HepG2 (cell line): ENCODE results near the gene MSMB. TPM values are rescaled to one million over a fixed set of nuclear protein-coding genes. Genes with fewer than 3 reads are reported as not detected.

Experiments
- CENPT ChIP-seq: sonication (generic); formaldehyde crosslinking; IDR thresholded peaks from 2 replicates; pipeline ENCODE4 v1.8.0; 2022; ENCODE audit warnings: low read depth, mild to moderate bottlenecking, moderate library complexity, missing genetic modification reagents
- DRAP1 ChIP-seq: IDR thresholded peaks from 2 replicates; pipeline ENCODE4 v1.6.1; 2016; ENCODE audit warnings: missing genetic modification reagents, missing compliant biosample characterization
- GMEB2 ChIP-seq: IDR thresholded peaks from 2 replicates; pipeline ENCODE4 v1.6.1; 2016; ENCODE audit warnings: missing biosample characterization, missing genetic modification reagents, low read depth
- IKZF5 ChIP-seq: IDR thresholded peaks from 2 replicates; pipeline ENCODE4 v1.6.1; 2018; ENCODE audit warnings: missing genetic modification reagents, mild to moderate bottlenecking, missing compliant biosample characterization
- MAZ ChIP-seq, 2 experiments: sonication (generic) in 1 of 2; formaldehyde crosslinking in 1 of 2; IDR thresholded peaks; 2 replicates each; pipeline versions ENCODE4 v1.5.0 to v1.6.1; 2012 to 2020; ENCODE audit warnings: low read depth in 2 of 2, mild to moderate bottlenecking in 2 of 2, borderline replicate concordance in 1 of 2, improper control_type of control experiment in 1 of 2, low read length in 1 of 2, missing genetic modification reagents in 1 of 2, moderate library complexity in 1 of 2
- MBNL3 ChIP-seq: fragments of 250-450 bp; sonication (Bioruptor Pico); conservative IDR thresholded peaks from 2 replicates; pipeline ENCODE4 v1.8.0; 2022; ENCODE audit warnings: mild to moderate bottlenecking, inconsistent platforms
- NKX3-1 ChIP-seq: sonication (generic); formaldehyde crosslinking; IDR thresholded peaks from 2 replicates; pipeline ENCODE4 v1.5.0; 2020; ENCODE audit warnings: missing genetic modification reagents
- RFXAP ChIP-seq: sonication (generic); formaldehyde crosslinking; IDR thresholded peaks from 2 replicates; pipeline ENCODE4 v1.4.0; 2020; ENCODE audit warnings: missing genetic modification reagents, borderline replicate concordance
- SPEN ChIP-seq: sonication (generic); formaldehyde crosslinking; IDR thresholded peaks from 2 replicates; pipeline ENCODE4 v1.5.1; 2020; ENCODE audit warnings: low read depth, mild to moderate bottlenecking, missing genetic modification reagents
- TERF1 ChIP-seq: sonication (generic); formaldehyde crosslinking; IDR thresholded peaks from 2 replicates; pipeline ENCODE4 v1.8.0; 2022; ENCODE audit warnings: mild to moderate bottlenecking, missing genetic modification reagents, moderate library complexity
- ZFP36 ChIP-seq: fragments of 150-350 bp; IDR thresholded peaks from 2 replicates; pipeline ENCODE4 v1.6.1; 2018; ENCODE audit warnings: borderline replicate concordance, low read length, low read depth; ENCODE audit not compliant: partially characterized antibody
- ZNF382 ChIP-seq: sonication (generic); formaldehyde crosslinking; IDR thresholded peaks from 2 replicates; pipeline ENCODE4 v1.5.0; 2020; ENCODE audit warnings: missing genetic modification reagents, mild to moderate bottlenecking, borderline replicate concordance
- ZNF556 ChIP-seq: sonication (generic); formaldehyde crosslinking; IDR thresholded peaks from 2 replicates; pipeline ENCODE4 v1.4.0; 2020; ENCODE audit warnings: mild to moderate bottlenecking, missing genetic modification reagents, borderline replicate concordance
- ZNF772 ChIP-seq: sonication (generic); formaldehyde crosslinking; IDR thresholded peaks from 2 replicates; pipeline ENCODE4 v1.5.0; 2020; ENCODE audit warnings: mild to moderate bottlenecking, missing genetic modification reagents
- ZNF850 ChIP-seq: sonication (generic); formaldehyde crosslinking; conservative IDR thresholded peaks from 2 replicates; pipeline ENCODE4 v1.9.0; 2021; ENCODE audit warnings: mild to moderate bottlenecking, missing genetic modification reagents
- polyA plus RNA-seq, 8 experiments: library from polyadenylated mRNA; depleted of rRNA in 3 of 8; stranded (reverse) in 7 of 8; unstranded in 1 of 8; fragments of >200 nt; fragmentation: Illumina TruSeq in 4 of 8; extraction: Trizol in 4 of 8; gene quantifications; 2 replicates each; pipeline versions ENCODE4 v1.2.1 to v1.2.3, GENCODE V29; 2011 to 2016; ENCODE audit warnings: low read depth in 4 of 8, missing spikeins in 1 of 8, mixed read lengths in 1 of 8; ENCODE audit not compliant: insufficient read depth in 1 of 8
- total RNA-seq, 5 experiments: library from RNA; depleted of rRNA; stranded (reverse); fragments of >200 nt; fragmentation: Illumina TruSeq; extraction: Trizol; gene quantifications; 2 replicates each; pipeline ENCODE4 v1.2.3, GENCODE V29; 2016; ENCODE audit warnings: low read depth in 1 of 5
- TF ChIP-seq, protein P1 (sequence below): sonication (generic); formaldehyde crosslinking; IDR thresholded peaks from 2 replicates; pipeline ENCODE4 v1.5.0; 2020; ENCODE audit warnings: missing genetic modification reagents, mild to moderate bottlenecking, borderline replicate concordance
- TF ChIP-seq, protein P2 (sequence below): sonication (generic); formaldehyde crosslinking; IDR thresholded peaks from 2 replicates; pipeline ENCODE4 v1.4.0; 2020; ENCODE audit warnings: mild to moderate bottlenecking, missing genetic modification reagents, borderline replicate concordance

The MSMB gene
- total and polyA plus RNA-seq, 2 of the 13 experiments (the other 11 are each of a cell fraction or from before 2014, with no cell fraction given), result 0.84 TPM; not detected in 1

GRCh38 chr10:46035923-46036849 lies 9.9 kb downstream of the MSMB start (continued):
- TF ChIP-seq ZFP36 (no peak), ZNF772 (CRISPR knock-in tag) (peak; percentile 70), SPEN (peak; percentile 74), TERF1 (CRISPR knock-in tag) (no peak), MAZ (IDR thresholded peaks at IDR 0.05; ENCODE audit: borderline replicate concordance, low read depth, low read length) (no peak), MAZ (CRISPR knock-in tag; IDR thresholded peaks at IDR 0.05; ENCODE audit: low read depth) (peak; percentile 47; the same call in 1 of the 2 replicates), ZNF850 (CRISPR knock-in tag) (no peak), DRAP1 (CRISPR knock-in tag) (peak; percentile 22; the same call in 1 of the 2 replicates), GMEB2 (CRISPR knock-in tag) (no peak), RFXAP (CRISPR knock-in tag) (peak; percentile 68; the same call in 1 of the 2 replicates), IKZF5 (CRISPR knock-in tag) (0 out of 2 replicates have a peak, but pooled peaks have one; percentile 51), ZNF382 (CRISPR knock-in tag) (no peak), MBNL3 (CRISPR knock-in tag) (no peak), CENPT (CRISPR knock-in tag) (no peak), NKX3-1 (no peak), ZNF556 (CRISPR knock-in tag) (peak; percentile 25; the same call in 1 of the 2 replicates)
- TF ChIP-seq, protein P1, sequence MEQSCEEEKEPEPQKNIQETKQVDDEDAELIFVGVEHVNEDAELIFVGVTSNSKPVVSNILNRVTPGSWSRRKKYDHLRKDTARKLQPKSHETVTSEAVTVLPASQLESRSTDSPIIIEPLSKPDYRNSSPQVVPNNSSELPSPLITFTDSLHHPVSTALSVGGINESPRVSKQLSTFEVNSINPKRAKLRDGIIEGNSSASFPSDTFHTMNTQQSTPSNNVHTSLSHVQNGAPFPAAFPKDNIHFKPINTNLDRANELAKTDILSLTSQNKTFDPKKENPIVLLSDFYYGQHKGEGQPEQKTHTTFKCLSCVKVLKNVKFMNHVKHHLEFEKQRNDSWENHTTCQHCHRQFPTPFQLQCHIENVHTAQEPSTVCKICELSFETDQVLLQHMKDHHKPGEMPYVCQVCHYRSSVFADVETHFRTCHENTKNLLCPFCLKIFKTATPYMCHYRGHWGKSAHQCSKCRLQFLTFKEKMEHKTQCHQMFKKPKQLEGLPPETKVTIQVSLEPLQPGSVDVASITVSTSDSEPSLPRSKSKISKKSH (CRISPR knock-in tag), result no peak
- TF ChIP-seq, protein P2, sequence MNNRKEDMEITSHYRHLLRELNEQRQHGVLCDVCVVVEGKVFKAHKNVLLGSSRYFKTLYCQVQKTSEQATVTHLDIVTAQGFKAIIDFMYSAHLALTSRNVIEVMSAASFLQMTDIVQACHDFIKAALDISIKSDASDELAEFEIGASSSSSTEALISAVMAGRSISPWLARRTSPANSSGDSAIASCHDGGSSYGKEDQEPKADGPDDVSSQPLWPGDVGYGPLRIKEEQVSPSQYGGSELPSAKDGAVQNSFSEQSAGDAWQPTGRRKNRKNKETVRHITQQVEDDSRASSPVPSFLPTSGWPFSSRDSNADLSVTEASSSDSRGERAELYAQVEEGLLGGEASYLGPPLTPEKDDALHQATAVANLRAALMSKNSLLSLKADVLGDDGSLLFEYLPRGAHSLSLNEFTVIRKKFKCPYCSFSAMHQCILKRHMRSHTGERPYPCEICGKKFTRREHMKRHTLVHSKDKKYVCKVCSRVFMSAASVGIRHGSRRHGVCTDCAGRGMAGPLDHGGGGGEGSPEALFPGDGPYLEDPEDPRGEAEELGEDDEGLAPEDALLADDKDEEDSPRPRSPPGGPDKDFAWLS (CRISPR knock-in tag), result no peak
